Hindlimb muscle (tissue), 1 donor: ENCODE data around the gene MACROD1. TPM values are rescaled to one million over a fixed set of nuclear protein-coding genes. Genes with fewer than 3 reads are reported as not detected.

Source experiments
- DNase-seq: peaks from one replicate; pipeline ENCODE4 v3.0.0-alpha.2; 2013
- polyA plus RNA-seq: library from polyadenylated mRNA; unstranded; fragments of 120-200 nt; gene quantifications from one replicate; pipeline ENCODE4 v1.2.1, GENCODE V29; 2013; ENCODE audit not compliant: insufficient read length

MACROD1 gene
- polyA plus RNA-seq, 1 donor = 77.9 TPM

- no peak for DNase-seq
Observed at GRCh38 chr11:64032050-64032449, 133.9 kb downstream of the MACROD1 start.

- no peak for DNase-seq
Observed at GRCh38 chr11:64031001-64031400, 134.9 kb downstream of the MACROD1 start.

GRCh38 chr11:64029773-64030172 lies 136.1 kb downstream of the MACROD1 start:
- DNase-seq = no peak

GRCh38 chr11:64028398-64029115 lies 137.4 kb downstream of the MACROD1 start:
- no peak for DNase-seq

GRCh38 chr11:64027651-64028397 lies 138.1 kb downstream of the MACROD1 start:
- DNase-seq = no peak

GRCh38 chr11:64026575-64027205 lies 139.2 kb downstream of the MACROD1 start:
- no peak for DNase-seq

- no peak for DNase-seq
Observed at GRCh38 chr11:64025205-64025604, 140.7 kb downstream of the MACROD1 start.

- DNase-seq = no peak
Observed at GRCh38 chr11:64023712-64024710, 141.9 kb downstream of the MACROD1 start.

- no peak for DNase-seq
Observed at GRCh38 chr11:64022125-64022784, 143.7 kb downstream of the MACROD1 start.

GRCh38 chr11:64021757-64022093 lies 144.2 kb downstream of the MACROD1 start:
- no peak for DNase-seq

- DNase-seq = no peak
Observed at GRCh38 chr11:64020976-64021756, 144.7 kb downstream of the MACROD1 start.

GRCh38 chr11:64019106-64020037 lies 146.5 kb downstream of the MACROD1 start:
- no peak for DNase-seq

GRCh38 chr11:64018310-64018709 lies 147.6 kb downstream of the MACROD1 start:
- no peak for DNase-seq

GRCh38 chr11:64017945-64018224 lies 148.0 kb downstream of the MACROD1 start:
- no peak for DNase-seq

- no peak for DNase-seq
Observed at GRCh38 chr11:64015935-64016845, 149.7 kb downstream of the MACROD1 start.

- DNase-seq = no peak
Observed at GRCh38 chr11:64015510-64015909, 150.4 kb downstream of the MACROD1 start.

- DNase-seq = no peak
Observed at GRCh38 chr11:64014356-64014755, 151.6 kb downstream of the MACROD1 start.

GRCh38 chr11:64013141-64013896 lies 152.6 kb downstream of the MACROD1 start:
- DNase-seq = no peak
